HG03196 (cell line): ENCODE data around the gene ATP11C.

Experiments
- ATAC-seq: cut with Tn5 transposase; IDR thresholded peaks from one replicate; pipeline ENCODE4 v1.9.1; 2021; ENCODE audit not compliant: unreplicated experiment

ATP11C gene

DNA sequence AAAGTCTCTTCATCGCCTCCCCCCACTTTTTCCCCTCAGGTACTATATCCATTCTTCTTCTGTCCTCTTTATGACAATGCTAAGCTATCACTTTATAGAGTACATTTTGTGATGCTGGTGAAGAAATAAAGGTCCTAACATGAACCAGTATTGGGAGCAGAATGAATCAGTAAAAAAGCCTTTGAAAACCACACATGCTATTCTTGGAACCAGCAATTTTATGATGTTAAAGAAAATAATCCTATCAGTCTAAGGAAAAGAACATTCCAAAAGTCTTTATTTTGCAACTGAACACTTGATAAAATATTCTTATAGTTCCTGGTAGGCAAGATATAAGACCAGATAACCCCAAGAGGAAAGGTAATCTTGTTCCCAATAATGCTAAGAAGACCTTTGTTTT lies 117.1 kb downstream of the ATP11C start:
- ATAC-seq, result no peak

DNA sequence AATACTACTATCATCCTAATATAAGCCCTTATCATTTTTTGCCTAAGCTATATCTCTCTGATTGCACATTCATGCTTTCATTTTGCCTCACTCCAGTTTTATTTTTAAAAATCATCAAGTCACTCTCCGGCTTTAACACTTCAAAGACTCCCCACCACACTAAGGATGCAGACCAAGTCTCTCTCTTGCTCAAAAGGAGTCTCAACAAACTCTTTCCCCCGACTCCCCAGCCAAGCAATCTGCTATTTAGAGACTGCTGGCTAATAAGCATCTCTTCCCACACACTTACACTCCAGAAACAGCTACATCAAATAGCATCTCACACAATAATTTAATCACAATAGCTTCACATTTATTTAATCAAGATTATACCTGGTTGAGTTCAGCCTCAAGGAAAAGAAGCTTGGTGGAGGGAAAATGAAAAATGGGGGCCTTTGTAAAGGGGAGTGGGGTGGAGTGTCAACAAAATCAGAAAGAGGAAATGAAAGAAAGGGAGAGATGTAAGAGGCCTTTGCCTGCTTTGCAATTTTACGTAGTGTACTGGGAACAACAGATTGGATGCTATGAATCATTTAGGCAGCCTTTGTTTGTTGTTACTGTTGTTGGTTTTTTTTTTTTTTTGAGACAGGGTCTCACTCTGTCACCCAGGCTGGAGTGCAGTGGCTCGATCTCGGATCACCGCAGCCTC lies 120.8 kb downstream of the ATP11C start:
- no peak for ATAC-seq

GRCh38 chrX:139804482-139804881 lies 128.4 kb downstream of the ATP11C start:
- ATAC-seq, result no peak

- no peak for ATAC-seq
Measured at GRCh38 chrX:139803224-139803623, 129.6 kb downstream of the ATP11C start.

- ATAC-seq, result no peak
Measured at GRCh38 chrX:139802048-139802447, 130.8 kb downstream of the ATP11C start.

GRCh38 chrX:139801397-139801813 lies 131.4 kb downstream of the ATP11C start:
- ATAC-seq, result no peak

- no peak for ATAC-seq
Measured at GRCh38 chrX:139798701-139799100, 134.2 kb downstream of the ATP11C start.

DNA sequence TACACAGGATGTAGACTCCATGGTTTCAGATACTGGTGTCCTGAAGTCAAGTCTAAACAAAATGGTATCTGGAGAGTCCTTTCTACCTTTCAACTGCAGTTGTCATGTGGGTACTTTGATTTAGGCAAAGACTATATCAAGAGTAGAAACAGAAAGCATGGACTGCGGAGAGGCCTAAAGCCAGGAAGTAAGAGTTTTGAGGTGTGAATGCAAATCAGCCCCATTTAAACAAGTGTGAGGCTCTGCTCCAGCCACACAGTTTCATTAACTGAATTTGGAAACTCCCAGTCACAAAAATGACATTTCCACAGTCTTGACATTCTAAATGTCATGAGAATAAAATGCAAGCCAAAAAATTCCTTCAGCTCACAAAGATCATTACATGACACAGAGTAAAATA lies 137.7 kb downstream of the ATP11C start:
- ATAC-seq, result peak; percentile 96

- no peak for ATAC-seq
Measured at GRCh38 chrX:139787601-139788000, 145.3 kb downstream of the ATP11C start.

DNA sequence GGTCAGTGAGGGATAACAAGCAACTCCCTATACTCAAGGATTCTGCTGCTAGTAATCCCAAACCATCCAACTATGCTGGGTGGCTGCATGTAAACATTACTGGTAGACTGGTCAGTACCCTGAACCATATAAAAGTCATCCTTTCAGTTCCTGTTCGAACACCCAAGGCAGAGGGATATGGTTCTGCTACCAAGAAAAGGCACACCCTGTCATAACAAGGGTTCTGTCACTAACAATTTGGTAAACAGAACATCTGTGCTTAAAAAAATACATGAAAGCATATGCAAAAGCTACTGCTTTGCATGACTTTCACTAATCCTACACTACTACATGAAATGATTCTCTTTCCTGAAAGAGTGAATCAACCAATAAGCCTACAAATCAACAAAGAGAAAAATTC lies 148.0 kb downstream of the ATP11C start:
- ATAC-seq, result peak; percentile 82

DNA sequence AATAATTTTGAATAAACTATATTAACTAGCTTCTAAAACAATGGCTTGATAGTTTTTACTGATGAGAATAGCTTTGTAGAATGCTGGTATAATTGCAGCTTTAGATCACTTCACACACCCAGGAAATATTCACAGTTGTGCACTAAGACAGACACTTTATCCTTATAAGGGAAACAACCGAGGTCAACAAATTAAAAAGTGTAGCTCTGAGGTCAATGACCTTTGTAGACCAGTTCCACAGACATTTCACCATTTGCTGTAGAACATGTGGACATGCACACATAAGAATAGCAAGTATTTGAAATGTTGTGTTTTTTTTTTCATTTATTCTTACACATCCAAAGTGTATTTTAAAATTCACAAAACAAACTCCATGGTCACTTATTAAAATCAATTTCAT lies 148.9 kb downstream of the ATP11C start:
- ATAC-seq, result no peak

DNA sequence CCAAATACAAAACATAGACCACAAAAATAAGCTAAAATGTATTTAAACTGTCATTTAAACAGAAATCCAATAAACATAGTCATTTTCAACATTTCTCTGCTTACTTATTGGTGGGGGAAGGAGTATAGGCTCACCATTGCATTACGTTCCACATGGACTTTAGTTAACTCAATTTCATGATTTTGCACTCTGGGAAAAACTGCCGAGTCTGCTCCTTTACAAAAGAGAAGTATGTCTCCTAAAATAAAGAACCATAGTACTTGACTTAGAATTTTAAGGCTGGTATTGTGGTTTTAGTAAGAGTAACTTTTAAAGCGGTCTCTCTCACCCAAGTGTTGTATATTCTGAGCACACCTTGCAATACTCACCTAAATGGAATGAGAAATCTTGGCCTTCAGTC lies 149.8 kb downstream of the ATP11C start:
- no peak for ATAC-seq

GRCh38 chrX:139776599-139776998 lies 156.3 kb downstream of the ATP11C start:
- no peak for ATAC-seq

DNA sequence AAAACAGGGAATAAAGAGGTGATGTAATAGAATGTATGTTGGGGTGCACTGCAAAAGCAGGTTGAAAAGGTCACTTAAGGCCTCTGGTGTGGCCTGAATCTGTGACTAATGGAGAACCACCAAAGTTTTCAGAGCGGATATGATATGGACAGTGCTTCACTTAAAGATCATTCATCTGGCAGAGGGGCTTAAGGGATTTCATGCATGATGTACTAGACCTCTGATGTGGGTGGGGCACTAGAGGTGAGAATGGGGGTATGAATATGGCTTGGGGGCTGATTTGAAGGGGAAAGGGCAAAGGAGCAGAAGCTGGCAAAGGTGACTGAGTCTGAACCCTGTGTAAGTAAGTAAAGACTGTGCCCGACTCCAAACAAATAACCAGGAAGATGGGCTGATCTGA lies 162.5 kb downstream of the ATP11C start:
- no peak for ATAC-seq

DNA sequence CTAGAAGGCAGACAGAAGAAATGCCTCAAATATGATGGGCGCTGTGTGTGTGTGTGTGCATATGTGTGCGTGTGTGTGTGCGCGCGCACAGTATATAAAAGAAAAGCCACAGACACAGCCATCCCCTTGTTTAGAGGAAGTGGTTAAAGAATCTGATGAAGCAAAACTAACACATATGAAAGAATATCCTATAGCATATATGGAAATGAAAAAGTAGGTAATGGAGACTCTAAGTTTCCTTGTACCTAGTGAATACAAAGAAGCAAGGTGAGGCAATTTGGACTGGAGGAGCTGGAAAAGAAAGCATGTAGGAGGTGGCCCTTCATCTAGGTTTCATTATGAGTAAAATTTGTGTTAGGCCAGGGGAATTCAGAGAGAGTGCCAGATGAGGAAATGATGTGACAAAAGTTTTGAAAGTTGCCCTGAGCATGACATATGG lies 166.3 kb downstream of the ATP11C start:
- peak; percentile 68 for ATAC-seq

DNA sequence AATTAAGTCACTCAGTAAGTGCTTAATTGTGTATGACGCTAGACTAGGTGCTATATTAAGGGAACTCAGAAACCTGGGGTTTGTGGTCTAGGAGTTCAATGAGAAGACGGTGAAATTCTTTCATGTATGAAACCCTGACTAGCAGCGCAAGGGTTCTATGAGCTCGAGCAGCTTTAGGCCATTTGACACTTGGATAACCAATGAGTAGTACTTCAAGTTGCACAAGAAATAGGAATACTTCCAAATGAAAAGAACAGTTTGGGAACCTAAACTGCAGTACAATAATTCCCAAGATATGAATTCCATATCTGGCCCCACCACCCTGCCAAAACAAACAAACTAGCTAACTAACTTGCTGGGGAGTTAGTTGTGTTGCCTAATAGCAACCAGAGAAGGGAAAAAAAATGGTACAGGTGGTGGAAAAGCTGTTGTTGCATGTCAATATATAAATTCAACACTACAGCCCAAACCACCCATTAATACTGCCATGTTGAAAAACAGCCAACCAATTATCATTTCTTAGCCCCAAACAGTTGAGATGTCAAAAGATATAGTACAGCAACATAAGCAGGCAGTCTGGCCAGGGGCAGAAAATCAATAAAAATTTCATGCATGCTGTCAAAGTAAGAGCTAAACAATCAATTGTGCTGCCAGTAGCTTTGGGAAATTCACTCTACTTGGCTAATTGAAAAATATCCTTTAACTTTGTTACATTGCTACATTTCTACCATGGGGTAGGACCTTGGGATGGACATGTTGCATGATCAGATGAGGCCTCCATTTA lies 170.3 kb downstream of the ATP11C start:
- no peak for ATAC-seq

DNA sequence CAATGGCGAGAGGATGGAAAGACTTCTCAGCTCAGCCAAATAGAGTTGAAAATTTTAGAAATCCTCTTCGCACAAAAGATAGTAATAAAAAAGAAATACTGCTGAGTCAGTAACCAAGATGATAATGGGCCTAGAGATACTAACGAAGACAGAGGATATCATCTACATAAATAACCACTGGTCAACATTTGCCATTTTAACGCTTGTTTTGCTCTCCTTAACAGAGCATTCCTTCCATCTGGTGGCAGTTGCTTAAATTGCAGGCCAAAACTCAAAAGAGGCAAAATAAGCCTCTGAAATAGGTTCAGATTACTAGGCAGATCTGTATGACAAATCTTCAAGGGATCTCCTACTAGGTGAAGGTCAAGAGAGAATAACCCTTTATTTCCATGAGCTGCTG lies 173.2 kb downstream of the ATP11C start:
- no peak for ATAC-seq

GRCh38 chrX:139758809-139759208 lies 174.0 kb downstream of the ATP11C start:
- ATAC-seq, result no peak

GRCh38 chrX:139758250-139758649 lies 174.6 kb downstream of the ATP11C start:
- no peak for ATAC-seq

DNA sequence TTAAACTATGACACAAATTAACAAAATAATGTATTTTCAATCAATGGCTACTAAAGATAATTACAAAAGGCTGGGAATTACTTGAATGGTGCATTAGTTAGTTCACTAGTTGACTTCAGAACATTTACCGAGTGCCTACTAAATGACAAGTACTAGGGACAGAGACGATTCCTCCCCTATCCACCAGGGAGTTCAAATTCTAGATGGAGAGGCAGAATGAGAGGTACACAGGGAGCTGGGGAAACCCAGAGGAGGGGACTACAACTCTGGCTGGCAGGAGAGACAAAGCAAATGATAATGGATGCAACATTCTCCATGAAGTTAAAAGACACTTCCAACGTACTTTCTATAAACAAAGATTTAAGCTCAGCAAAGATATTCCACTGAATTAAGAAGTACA lies 181.8 kb downstream of the ATP11C start:
- no peak for ATAC-seq

- ATAC-seq, result no peak
Measured at GRCh38 chrX:139750390-139750789, 182.5 kb downstream of the ATP11C start.

GRCh38 chrX:139739138-139739537 lies 193.7 kb downstream of the ATP11C start:
- peak; percentile 96 for ATAC-seq
